SK-N-SH treated with all-trans-retinoic acid at 6 μM for 48 hours (cell line): ENCODE measurements around the gene GPNMB.

Experiments used
- CREB5 ChIP-seq: fragments of 250-450 bp; sonication (Bioruptor Pico); IDR thresholded peaks from 2 replicates; pipeline ENCODE4 v1.5.1; 2020; ENCODE audit warnings: low read depth, mild to moderate bottlenecking, moderate library complexity
- CSDC2 ChIP-seq: fragments of 250-450 bp; sonication (Bioruptor Pico); IDR thresholded peaks from 2 replicates; pipeline ENCODE4 v1.5.0; 2020; ENCODE audit warnings: mild to moderate bottlenecking, moderate library complexity
- CSRNP3 ChIP-seq: fragments of 250-450 bp; sonication (Bioruptor Pico); IDR thresholded peaks from 2 replicates; pipeline ENCODE4 v1.5.1; 2021; ENCODE audit warnings: mild to moderate bottlenecking, moderate library complexity
- ISL1 ChIP-seq: fragments of 250-450 bp; sonication (Bioruptor Pico); IDR thresholded peaks from 2 replicates; pipeline ENCODE4 v2.1.2; 2022; ENCODE audit warnings: mild to moderate bottlenecking, moderate library complexity
- POU6F1 ChIP-seq: fragments of 250-450 bp; sonication (Bioruptor Pico); IDR thresholded peaks from 2 replicates; pipeline ENCODE4 v1.8.0; 2021; ENCODE audit warnings: low read depth, mild to moderate bottlenecking, moderate library complexity, borderline replicate concordance
- RARB ChIP-seq: fragments of 250-450 bp; sonication (Bioruptor Pico); IDR thresholded peaks from 2 replicates; pipeline ENCODE4 v1.8.0; 2021; ENCODE audit warnings: mild to moderate bottlenecking, moderate library complexity
- TOX ChIP-seq: fragments of 250-450 bp; sonication (Bioruptor Pico); IDR thresholded peaks from 2 replicates; pipeline ENCODE4 v1.8.0; 2021; ENCODE audit warnings: mild to moderate bottlenecking, moderate library complexity, borderline replicate concordance
- TSHZ2 ChIP-seq: fragments of 250-450 bp; sonication (Bioruptor Pico); IDR thresholded peaks from 2 replicates; pipeline ENCODE4 v1.5.0; 2020; ENCODE audit warnings: mild to moderate bottlenecking, moderate library complexity
- ZFP3 ChIP-seq: fragments of 250-450 bp; sonication (Bioruptor Pico); IDR thresholded peaks from 2 replicates; pipeline ENCODE4 v1.5.0; 2020; ENCODE audit warnings: mild to moderate bottlenecking, moderate library complexity

- TF ChIP-seq CSDC2 (CRISPR knock-in tag) = no peak
- TF ChIP-seq TSHZ2 = no peak
- TF ChIP-seq POU6F1 (CRISPR knock-in tag) = no peak
- TF ChIP-seq ZFP3 (CRISPR knock-in tag) = no peak
- TF ChIP-seq TOX = no peak
- no peak for TF ChIP-seq RARB (CRISPR knock-in tag)
- no peak for TF ChIP-seq CSRNP3
- TF ChIP-seq ISL1 (CRISPR knock-in tag) = no peak
- no peak for TF ChIP-seq CREB5 (CRISPR knock-in tag)
Measured at GRCh38 chr7:23207021-23207420, 39.6 kb upstream of the GPNMB start.
